HepG2 (cell line): ENCODE measurements around the gene PRADC1. TPM values are rescaled to one million over a fixed set of nuclear protein-coding genes. Genes with fewer than 3 reads are reported as not detected.

Source experiments
- GPN1 ChIP-seq: sonication (generic); formaldehyde crosslinking; IDR thresholded peaks from 2 replicates; pipeline ENCODE4 v1.5.1; 2020; ENCODE audit warnings: missing genetic modification reagents, borderline replicate concordance
- HHEX ChIP-seq: IDR thresholded peaks from 2 replicates; pipeline ENCODE4 v1.6.1; 2016; ENCODE audit warnings: control low read depth
- HNF4G ChIP-seq, 2 experiments: sonication (generic) in 1 of 2; formaldehyde crosslinking in 1 of 2; IDR thresholded peaks; 2 replicates each; pipeline versions ENCODE4 v1.4.0 to v1.6.1; 2011 to 2020; ENCODE audit warnings: borderline replicate concordance in 2 of 2, low read depth in 2 of 2, mild to moderate bottlenecking in 2 of 2, low read length in 1 of 2, missing genetic modification reagents in 1 of 2, moderate library complexity in 1 of 2
- MYPOP ChIP-seq: sonication (generic); formaldehyde crosslinking; IDR thresholded peaks from 2 replicates; pipeline ENCODE4 v1.8.1; 2023; ENCODE audit warnings: mild to moderate bottlenecking, moderate library complexity, missing genetic modification reagents
- NFE2L1 ChIP-seq: sonication (generic); formaldehyde crosslinking; IDR thresholded peaks from 2 replicates; pipeline ENCODE4 v1.4.0; 2020; ENCODE audit warnings: missing genetic modification reagents, mild to moderate bottlenecking, borderline replicate concordance
- RFXANK ChIP-seq: IDR thresholded peaks from 2 replicates; pipeline ENCODE4 v1.6.1; 2016
- SP4 ChIP-seq: sonication (generic); formaldehyde crosslinking; IDR thresholded peaks from 2 replicates; pipeline ENCODE4 v1.8.1; 2023; ENCODE audit warnings: mild to moderate bottlenecking, missing genetic modification reagents
- THYN1 ChIP-seq: sonication (generic); formaldehyde crosslinking; IDR thresholded peaks from 2 replicates; pipeline ENCODE4 v1.8.1; 2023; ENCODE audit warnings: low read depth, mild to moderate bottlenecking, moderate library complexity, missing genetic modification reagents, borderline replicate concordance
- ZFYVE20 ChIP-seq: sonication (generic); formaldehyde crosslinking; IDR thresholded peaks from 2 replicates; pipeline ENCODE4 v1.8.0; 2023; ENCODE audit warnings: low read depth, mild to moderate bottlenecking, moderate library complexity, missing genetic modification reagents, borderline replicate concordance
- ZNF10 ChIP-seq: sonication (generic); formaldehyde crosslinking; IDR thresholded peaks from 2 replicates; pipeline ENCODE4 v1.4.0; 2020; ENCODE audit warnings: mild to moderate bottlenecking, low read depth, missing genetic modification reagents, borderline replicate concordance
- ZNF143 ChIP-seq: sonication (generic); formaldehyde crosslinking; IDR thresholded peaks from 2 replicates; pipeline ENCODE4 v1.4.0; 2020; ENCODE audit warnings: missing genetic modification reagents
- ZNF644 ChIP-seq: IDR thresholded peaks from 2 replicates; pipeline ENCODE4 v1.6.1; 2016; ENCODE audit warnings: low read depth
- polyA plus RNA-seq, 8 experiments: library from polyadenylated mRNA; depleted of rRNA in 3 of 8; stranded (reverse) in 7 of 8; unstranded in 1 of 8; fragments of >200 nt; fragmentation: Illumina TruSeq in 4 of 8; extraction: Trizol in 4 of 8; gene quantifications; 2 replicates each; pipeline versions ENCODE4 v1.2.1 to v1.2.3, GENCODE V29; 2011 to 2016; ENCODE audit warnings: low read depth in 4 of 8, missing spikeins in 1 of 8, mixed read lengths in 1 of 8; ENCODE audit not compliant: insufficient read depth in 1 of 8
- total RNA-seq, 5 experiments: library from RNA; depleted of rRNA; stranded (reverse); fragments of >200 nt; fragmentation: Illumina TruSeq; extraction: Trizol; gene quantifications; 2 replicates each; pipeline ENCODE4 v1.2.3, GENCODE V29; 2016; ENCODE audit warnings: low read depth in 1 of 5
- TF ChIP-seq, protein P1 (sequence below): sonication (generic); formaldehyde crosslinking; IDR thresholded peaks from 2 replicates; pipeline ENCODE4 v1.9.0; 2022; ENCODE audit warnings: missing genetic modification reagents, mild to moderate bottlenecking, borderline replicate concordance
- TF ChIP-seq, protein P2 (sequence below): IDR thresholded peaks from 2 replicates; pipeline ENCODE4 v1.6.1; 2012; ENCODE audit warnings: low read depth, low read length, improper control_type of control experiment
- TF ChIP-seq, protein P3 (sequence below): sonication (generic); formaldehyde crosslinking; IDR thresholded peaks from 2 replicates; pipeline ENCODE4 v1.8.0; 2022; ENCODE audit warnings: mild to moderate bottlenecking, missing genetic modification reagents, borderline replicate concordance
- TF ChIP-seq, protein P4 (sequence below): sonication (generic); formaldehyde crosslinking; IDR thresholded peaks from 2 replicates; pipeline ENCODE4 v1.4.0; 2020; ENCODE audit warnings: missing genetic modification reagents, borderline replicate concordance
- TF ChIP-seq, protein P5 (sequence below): sonication (generic); formaldehyde crosslinking; IDR thresholded peaks from 2 replicates; pipeline ENCODE4 v1.5.0; 2020; ENCODE audit warnings: missing genetic modification reagents

The PRADC1 gene
- total and polyA plus RNA-seq, 2 of the 13 experiments (the other 11 are each of a cell fraction or from before 2014, with no cell fraction given), result 12.1 to 37.2 TPM

- no peak for TF ChIP-seq SP4 (CRISPR knock-in tag)
- no peak for TF ChIP-seq GPN1 (CRISPR knock-in tag)
- TF ChIP-seq HHEX, result no peak
- no peak for TF ChIP-seq MYPOP (CRISPR knock-in tag)
- no peak for TF ChIP-seq NFE2L1 (CRISPR knock-in tag)
- TF ChIP-seq, protein P1, sequence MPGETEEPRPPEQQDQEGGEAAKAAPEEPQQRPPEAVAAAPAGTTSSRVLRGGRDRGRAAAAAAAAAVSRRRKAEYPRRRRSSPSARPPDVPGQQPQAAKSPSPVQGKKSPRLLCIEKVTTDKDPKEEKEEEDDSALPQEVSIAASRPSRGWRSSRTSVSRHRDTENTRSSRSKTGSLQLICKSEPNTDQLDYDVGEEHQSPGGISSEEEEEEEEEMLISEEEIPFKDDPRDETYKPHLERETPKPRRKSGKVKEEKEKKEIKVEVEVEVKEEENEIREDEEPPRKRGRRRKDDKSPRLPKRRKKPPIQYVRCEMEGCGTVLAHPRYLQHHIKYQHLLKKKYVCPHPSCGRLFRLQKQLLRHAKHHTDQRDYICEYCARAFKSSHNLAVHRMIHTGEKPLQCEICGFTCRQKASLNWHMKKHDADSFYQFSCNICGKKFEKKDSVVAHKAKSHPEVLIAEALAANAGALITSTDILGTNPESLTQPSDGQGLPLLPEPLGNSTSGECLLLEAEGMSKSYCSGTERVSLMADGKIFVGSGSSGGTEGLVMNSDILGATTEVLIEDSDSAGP (CRISPR knock-in tag), result peak; percentile 44; the same call in 1 of the 2 replicates
- TF ChIP-seq ZNF644, result no peak
- no peak for TF ChIP-seq ZNF143 (CRISPR knock-in tag)
- TF ChIP-seq, protein P2, sequence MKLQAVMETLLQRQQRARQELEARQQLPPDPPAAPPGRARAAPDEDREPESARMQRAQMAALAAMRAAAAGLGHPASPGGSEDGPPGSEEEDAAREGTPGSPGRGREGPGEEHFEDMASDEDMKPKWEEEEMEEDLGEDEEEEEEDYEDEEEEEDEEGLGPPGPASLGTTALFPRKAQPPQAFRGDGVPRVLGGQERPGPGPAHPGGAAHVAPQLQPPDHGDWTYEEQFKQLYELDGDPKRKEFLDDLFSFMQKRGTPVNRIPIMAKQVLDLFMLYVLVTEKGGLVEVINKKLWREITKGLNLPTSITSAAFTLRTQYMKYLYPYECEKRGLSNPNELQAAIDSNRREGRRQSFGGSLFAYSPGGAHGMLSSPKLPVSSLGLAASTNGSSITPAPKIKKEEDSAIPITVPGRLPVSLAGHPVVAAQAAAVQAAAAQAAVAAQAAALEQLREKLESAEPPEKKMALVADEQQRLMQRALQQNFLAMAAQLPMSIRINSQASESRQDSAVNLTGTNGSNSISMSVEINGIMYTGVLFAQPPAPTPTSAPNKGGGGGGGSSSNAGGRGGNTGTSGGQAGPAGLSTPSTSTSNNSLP, result no peak
- TF ChIP-seq, protein P3, sequence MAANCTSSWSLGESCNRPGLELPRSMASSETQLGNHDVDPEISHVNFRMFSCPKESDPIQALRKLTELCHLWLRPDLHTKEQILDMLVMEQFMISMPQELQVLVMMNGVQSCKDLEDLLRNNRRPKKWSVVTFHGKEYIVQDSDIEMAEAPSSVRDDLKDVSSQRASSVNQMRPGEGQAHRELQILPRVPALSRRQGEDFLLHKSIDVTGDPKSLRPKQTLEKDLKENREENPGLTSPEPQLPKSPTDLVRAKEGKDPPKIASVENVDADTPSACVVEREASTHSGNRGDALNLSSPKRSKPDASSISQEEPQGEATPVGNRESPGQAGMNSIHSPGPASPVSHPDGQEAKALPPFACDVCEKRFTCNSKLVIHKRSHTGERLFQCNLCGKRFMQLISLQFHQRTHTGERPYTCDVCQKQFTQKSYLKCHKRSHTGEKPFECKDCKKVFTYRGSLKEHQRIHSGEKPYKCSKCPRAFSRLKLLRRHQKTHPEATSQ (CRISPR knock-in tag), result no peak
- TF ChIP-seq RFXANK (CRISPR knock-in tag), result no peak
- no peak for TF ChIP-seq ZFYVE20 (CRISPR knock-in tag)
- TF ChIP-seq, protein P4, sequence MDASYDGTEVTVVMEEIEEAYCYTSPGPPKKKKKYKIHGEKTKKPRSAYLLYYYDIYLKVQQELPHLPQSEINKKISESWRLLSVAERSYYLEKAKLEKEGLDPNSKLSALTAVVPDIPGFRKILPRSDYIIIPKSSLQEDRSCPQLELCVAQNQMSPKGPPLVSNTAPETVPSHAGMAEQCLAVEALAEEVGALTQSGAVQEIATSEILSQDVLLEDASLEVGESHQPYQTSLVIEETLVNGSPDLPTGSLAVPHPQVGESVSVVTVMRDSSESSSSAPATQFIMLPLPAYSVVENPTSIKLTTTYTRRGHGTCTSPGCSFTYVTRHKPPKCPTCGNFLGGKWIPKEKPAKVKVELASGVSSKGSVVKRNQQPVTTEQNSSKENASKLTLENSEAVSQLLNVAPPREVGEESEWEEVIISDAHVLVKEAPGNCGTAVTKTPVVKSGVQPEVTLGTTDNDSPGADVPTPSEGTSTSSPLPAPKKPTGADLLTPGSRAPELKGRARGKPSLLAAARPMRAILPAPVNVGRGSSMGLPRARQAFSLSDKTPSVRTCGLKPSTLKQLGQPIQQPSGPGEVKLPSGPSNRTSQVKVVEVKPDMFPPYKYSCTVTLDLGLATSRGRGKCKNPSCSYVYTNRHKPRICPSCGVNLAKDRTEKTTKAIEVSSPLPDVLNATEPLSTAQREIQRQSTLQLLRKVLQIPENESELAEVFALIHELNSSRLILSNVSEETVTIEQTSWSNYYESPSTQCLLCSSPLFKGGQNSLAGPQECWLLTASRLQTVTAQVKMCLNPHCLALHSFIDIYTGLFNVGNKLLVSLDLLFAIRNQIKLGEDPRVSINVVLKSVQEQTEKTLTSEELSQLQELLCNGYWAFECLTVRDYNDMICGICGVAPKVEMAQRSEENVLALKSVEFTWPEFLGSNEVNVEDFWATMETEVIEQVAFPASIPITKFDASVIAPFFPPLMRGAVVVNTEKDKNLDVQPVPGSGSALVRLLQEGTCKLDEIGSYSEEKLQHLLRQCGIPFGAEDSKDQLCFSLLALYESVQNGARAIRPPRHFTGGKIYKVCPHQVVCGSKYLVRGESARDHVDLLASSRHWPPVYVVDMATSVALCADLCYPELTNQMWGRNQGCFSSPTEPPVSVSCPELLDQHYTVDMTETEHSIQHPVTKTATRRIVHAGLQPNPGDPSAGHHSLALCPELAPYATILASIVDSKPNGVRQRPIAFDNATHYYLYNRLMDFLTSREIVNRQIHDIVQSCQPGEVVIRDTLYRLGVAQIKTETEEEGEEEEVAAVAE (CRISPR knock-in tag), result no peak
- TF ChIP-seq HNF4G (IDR thresholded peaks at IDR 0.05; ENCODE audit: borderline replicate concordance, low read depth, low read length), result no peak
- peak; percentile 59; the same call in 1 of the 2 replicates for TF ChIP-seq HNF4G (CRISPR knock-in tag; IDR thresholded peaks at IDR 0.05; ENCODE audit: borderline replicate concordance, low read depth)
- no peak for TF ChIP-seq THYN1
- TF ChIP-seq ZNF10 (CRISPR knock-in tag), result no peak
- TF ChIP-seq, protein P5, sequence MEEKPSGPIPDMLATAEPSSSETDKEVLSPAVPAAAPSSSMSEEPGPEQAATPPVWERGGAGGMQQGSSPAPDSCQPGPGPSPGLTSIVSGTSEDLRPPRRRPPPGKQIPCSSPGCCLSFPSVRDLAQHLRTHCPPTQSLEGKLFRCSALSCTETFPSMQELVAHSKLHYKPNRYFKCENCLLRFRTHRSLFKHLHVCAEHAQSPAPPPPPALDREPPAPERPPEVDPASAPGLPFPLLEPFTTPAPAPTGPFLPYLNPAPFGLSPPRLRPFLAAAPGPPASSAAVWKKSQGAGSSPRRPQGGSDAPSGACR, result no peak
These were observed 27.4 kb upstream of the PRADC1 start (continued) for GRCh38 chr2:73260338-73260984.
